ENCODE results near the gene MAP4K3. TPM values are rescaled to one million over a fixed set of nuclear protein-coding genes. Genes with fewer than 3 reads are reported as not detected.

MAP4K3 gene
- total RNA-seq, 3 donors from 2014 or later, result 56.2 to 101 (median 69.8) TPM

DNA sequence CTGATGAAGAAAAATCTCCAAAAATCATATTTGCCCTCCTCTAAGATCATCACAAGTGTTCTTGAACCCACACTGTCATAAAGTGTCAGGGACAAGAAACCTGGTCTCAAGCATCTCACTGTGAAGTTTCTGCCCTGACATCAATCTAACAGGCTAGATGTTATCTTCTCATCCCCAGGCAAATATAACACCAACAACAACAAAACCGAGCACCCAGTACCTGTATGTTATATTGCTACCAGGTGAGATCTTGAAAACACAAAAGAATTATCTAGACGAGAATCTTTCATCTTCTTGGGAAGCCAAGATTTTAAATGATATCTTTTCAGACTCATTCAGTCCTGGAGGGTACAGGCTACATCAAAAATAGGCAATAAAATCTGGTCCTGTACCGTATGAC is 8.8 kb upstream of the MAP4K3 start:
- TF ChIP-seq POLR2A (IDR thresholded peaks at IDR 0.05) (no peak), POLR2AphosphoS5 (IDR thresholded peaks at IDR 0.05) (no peak)
- TF ChIP-seq, protein P1, sequence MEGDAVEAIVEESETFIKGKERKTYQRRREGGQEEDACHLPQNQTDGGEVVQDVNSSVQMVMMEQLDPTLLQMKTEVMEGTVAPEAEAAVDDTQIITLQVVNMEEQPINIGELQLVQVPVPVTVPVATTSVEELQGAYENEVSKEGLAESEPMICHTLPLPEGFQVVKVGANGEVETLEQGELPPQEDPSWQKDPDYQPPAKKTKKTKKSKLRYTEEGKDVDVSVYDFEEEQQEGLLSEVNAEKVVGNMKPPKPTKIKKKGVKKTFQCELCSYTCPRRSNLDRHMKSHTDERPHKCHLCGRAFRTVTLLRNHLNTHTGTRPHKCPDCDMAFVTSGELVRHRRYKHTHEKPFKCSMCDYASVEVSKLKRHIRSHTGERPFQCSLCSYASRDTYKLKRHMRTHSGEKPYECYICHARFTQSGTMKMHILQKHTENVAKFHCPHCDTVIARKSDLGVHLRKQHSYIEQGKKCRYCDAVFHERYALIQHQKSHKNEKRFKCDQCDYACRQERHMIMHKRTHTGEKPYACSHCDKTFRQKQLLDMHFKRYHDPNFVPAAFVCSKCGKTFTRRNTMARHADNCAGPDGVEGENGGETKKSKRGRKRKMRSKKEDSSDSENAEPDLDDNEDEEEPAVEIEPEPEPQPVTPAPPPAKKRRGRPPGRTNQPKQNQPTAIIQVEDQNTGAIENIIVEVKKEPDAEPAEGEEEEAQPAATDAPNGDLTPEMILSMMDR (IDR thresholded peaks at IDR 0.05), result no peak
- Histone ChIP-seq H3K9me3 (no peaks in the 10 kb centered on the region), H3K36me3 (no peaks in the 10 kb centered on the region), H3K4me1 (no peaks in the 10 kb centered on the region), H3K4me3 (no peak overlapping the region), H3K27ac (no peak overlapping the region), H3K27me3 (no peaks in the 10 kb centered on the region)
- intact Hi-C loops (cut with DNase I; ENCODE audit: low total_unique reads), result no loop called here
- no peak for DNase-seq (ENCODE audit: low spot score in 2 of 2)

DNA sequence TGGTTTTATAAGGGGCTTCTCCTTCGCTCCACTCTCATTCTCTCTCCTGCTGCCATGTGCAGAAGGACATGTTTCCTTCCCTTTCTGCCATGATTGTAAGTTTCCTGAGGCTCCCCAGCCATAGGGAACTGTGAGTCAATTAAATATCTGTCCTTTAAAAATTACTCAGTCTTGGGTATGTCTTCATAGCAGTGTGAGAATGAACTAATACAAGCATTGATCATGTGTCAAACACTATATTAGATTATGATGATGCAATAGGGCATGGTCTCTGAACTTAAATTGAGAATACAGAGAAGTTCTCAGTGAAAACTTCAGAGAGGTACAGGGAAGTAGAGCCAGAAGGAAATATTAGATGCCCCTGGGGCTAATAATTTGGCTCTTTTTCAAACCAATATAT is 5.9 kb upstream of the MAP4K3 start:
- Histone ChIP-seq H3K36me3 (no peaks in the 10 kb centered on the region), H3K9me3 (no peaks in the 10 kb centered on the region), H3K27me3 (no peaks in the 10 kb centered on the region), H3K4me1 (peaks cover 0 to 4% of the 10 kb centered on the region in 2 donors), H3K27ac (no peak overlapping the region), H3K4me3 (no peak overlapping the region)
- DNase-seq (ENCODE audit: low spot score in 2 of 2), result no peak
- intact Hi-C loops (cut with DNase I; ENCODE audit: low total_unique reads), result no loop called here
- TF ChIP-seq POLR2A (IDR thresholded peaks at IDR 0.05) (no peak), POLR2AphosphoS5 (IDR thresholded peaks at IDR 0.05) (no peak)
- TF ChIP-seq, protein P1 (IDR thresholded peaks at IDR 0.05), result no peak

DNA sequence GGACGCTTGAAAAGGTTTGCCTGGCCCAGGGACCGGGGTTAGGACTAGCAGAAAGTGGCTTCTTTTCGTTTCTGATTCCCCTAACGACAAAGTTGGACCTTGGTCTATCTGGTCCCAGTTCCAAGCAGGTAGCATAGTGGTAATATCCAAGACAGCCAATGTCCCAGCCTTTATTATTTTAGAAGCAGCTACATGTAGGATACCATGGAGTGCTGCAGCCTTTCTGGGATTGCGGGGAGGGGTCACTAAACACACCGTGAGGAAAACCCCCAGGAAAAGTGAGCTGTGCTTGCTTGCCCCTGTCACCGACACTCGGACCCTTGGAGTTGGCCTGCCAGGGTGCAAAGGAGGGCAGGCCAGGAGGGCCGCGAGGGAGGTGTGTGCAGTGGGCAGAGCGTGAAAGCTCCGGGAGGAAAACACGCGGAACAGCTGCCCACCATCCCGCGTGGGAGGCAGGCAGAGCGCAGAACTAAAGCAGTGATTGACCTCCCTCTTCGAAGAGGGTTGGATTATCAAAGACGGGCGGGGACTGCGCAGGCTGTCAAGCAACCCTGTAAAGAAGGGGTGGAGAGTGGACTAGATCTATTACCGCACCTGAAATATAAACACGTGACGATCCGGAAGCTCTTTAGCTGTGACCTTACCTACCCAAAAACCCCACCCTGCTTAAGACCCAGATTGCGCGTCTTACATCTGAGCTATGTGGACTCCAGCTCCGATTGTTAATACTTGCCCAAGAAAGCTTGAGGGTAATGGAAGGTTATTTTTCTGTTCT is 624 bp upstream of the MAP4K3 start:
- no peak for TF ChIP-seq POLR2A (IDR thresholded peaks at IDR 0.05)
- TF ChIP-seq, protein P1 (IDR thresholded peaks at IDR 0.05), result no peak
- TF ChIP-seq POLR2AphosphoS5 (IDR thresholded peaks at IDR 0.05), result peak in 1 of 3 donors; percentile 25
- Histone ChIP-seq H3K9me3 (no peaks in the 10 kb centered on the region), H3K36me3 (no peaks in the 10 kb centered on the region), H3K4me3 (peak overlapping the region; percentile 85 to 93 (median 85)), H3K4me1 (peaks cover 0 to 15% of the 10 kb centered on the region in 2 donors), H3K27ac (peak overlapping the region; percentile 96 to 98), H3K27me3 (no peaks in the 10 kb centered on the region)
- intact Hi-C loops (cut with DNase I; ENCODE audit: low total_unique reads), result loop anchor here (10.0 kb wide), 1 partner anchor 1133 kb away; no protein-coding TSS in a partner anchor
- DNase-seq (ENCODE audit: low spot score in 2 of 2), result peak in 1 of 2 donors; percentile 35

DNA sequence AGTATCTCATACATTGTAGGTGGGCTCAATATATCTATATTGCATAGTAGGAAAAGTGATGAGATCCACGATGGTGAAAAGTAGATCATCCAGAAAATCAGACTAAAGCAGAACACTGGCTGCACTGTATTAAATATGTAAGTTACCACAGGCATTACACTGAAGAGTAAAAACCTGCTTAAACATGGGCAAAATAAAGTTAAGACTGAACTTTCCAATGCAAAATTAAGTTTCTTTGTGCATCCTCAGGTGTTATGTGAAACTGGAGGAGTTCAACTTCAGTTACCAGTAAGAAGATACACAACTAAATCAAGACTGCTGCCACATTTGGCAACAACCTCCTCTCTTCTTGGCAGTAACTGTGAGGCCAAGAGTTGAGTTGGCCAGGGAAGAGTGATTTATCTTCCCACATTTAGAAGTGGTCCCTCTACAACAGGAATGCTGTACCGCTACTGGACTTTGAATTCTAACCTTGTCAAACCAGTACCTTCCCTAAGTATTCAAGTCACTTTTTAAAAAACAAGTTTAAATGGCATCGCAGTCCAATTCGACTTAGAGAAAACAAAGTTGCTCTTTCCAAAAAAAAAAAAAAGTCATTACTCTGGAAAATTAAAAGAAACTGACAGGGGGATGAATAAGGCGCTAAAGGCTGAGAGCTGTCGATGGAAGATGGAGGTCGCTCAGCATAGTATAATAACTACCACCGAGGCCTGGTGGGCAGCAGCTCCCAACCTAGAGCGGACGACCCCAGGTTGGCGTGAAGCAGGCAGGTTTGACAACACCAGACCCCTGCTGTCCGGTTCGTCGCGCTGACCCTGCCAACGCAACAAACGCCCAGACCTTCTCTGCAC is 1.1 kb downstream of the MAP4K3 start:
- DNase-seq (ENCODE audit: low spot score in 2 of 2), result peak in 1 of 2 donors; percentile 23
- no peaks in the 10 kb centered on the region for H3K36me3 ChIP-seq
- no peaks in the 10 kb centered on the region for H3K27me3 ChIP-seq
- H3K4me3 ChIP-seq, result peak overlapping the region; percentile 85 to 93 (median 85)
- no peaks in the 10 kb centered on the region for H3K9me3 ChIP-seq
- H3K27ac ChIP-seq, result peak overlapping the region; percentile 96 to 98
- TF ChIP-seq, protein P1 (IDR thresholded peaks at IDR 0.05), result no peak
- TF ChIP-seq POLR2AphosphoS5 (IDR thresholded peaks at IDR 0.05) (no peak), POLR2A (IDR thresholded peaks at IDR 0.05) (no peak)
- intact Hi-C loops (cut with DNase I; ENCODE audit: low total_unique reads), result loop anchor here (10.0 kb wide), 1 partner anchor 1131 kb away; no protein-coding TSS in a partner anchor
- peaks cover 0 to 26% of the 10 kb centered on the region in 2 donors for H3K4me1 ChIP-seq

Measured in breast epithelium (tissue), 4 donors.